ENCODE results near the gene USP5.

The USP5 gene

GRCh38 chr12:6825398-6826124 lies 26.4 kb upstream of the USP5 start:
- peak; percentile 40 to 50 for DNase-seq (ENCODE audit: low read depth in 2 of 2)

DNA sequence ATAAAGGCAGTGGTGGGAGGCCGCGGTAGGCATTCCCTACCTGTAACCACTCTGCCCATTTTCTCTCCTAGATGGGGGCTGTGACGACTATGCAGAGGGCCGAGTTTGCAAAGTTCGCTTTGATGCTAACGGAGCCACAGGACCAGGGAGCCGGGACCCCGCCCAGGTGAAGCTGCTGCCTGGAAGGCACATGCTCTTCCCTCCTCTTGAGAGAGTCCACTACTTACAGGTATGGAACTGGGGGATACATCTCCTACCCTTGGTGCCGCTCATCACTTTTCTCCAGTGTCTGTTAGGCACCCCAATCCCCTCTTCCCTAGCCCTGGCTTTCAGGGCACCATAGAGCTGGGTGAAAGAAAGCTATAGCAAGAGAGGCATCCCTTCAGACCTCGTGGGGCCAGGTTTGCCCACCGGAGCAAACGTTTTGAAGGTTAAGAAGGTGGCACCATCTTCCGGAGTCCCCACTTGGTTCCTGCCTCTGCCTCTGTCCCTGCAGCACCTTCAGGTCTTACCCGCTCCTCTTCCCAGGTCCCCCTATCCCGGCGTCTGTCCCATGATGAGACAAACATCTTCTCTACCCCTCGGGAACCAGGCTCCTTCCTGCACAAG lies 25.7 kb upstream of the USP5 start:
- no peak for DNase-seq (ENCODE audit: low read depth in 2 of 2)

DNA sequence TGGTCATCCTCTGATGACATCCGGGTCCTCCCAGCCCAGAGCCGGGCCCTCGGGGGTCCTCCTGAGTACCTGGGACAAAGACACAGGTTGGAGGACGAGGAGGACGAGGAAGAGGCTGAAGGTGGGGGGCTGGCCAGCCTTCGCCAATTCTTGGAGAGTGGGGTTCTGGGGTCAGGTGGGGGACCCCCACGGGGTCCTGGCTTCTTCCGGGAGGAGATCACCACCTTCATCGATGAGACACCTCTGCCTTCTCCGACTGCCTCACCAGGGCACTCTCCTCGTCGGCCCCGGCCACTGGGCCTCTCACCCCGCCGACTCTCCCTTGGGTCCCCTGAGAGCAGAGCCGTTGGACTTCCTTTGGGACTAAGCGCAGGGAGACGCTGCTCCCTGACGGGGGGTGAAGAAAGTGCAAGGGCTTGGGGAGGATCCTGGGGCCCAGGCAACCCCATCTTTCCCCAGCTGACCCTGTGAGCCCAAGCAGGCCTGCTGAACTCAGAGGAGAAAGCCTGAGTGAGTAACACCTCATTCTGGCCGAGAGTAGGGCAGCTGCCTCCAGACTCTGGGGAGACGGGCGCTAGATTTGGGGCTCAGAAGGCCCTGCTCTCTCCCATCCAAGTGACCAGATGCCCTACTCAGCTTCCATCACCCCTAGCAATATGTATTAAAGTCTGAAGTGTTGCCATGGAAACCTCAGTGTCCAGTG lies 25.1 kb upstream of the USP5 start:
- DNase-seq (ENCODE audit: low read depth in 2 of 2): no peak

- peak in 1 of 2 donors; percentile 11 for DNase-seq (ENCODE audit: low read depth in 2 of 2)
Observed at GRCh38 chr12:6827437-6827911, 24.5 kb upstream of the USP5 start.

DNA sequence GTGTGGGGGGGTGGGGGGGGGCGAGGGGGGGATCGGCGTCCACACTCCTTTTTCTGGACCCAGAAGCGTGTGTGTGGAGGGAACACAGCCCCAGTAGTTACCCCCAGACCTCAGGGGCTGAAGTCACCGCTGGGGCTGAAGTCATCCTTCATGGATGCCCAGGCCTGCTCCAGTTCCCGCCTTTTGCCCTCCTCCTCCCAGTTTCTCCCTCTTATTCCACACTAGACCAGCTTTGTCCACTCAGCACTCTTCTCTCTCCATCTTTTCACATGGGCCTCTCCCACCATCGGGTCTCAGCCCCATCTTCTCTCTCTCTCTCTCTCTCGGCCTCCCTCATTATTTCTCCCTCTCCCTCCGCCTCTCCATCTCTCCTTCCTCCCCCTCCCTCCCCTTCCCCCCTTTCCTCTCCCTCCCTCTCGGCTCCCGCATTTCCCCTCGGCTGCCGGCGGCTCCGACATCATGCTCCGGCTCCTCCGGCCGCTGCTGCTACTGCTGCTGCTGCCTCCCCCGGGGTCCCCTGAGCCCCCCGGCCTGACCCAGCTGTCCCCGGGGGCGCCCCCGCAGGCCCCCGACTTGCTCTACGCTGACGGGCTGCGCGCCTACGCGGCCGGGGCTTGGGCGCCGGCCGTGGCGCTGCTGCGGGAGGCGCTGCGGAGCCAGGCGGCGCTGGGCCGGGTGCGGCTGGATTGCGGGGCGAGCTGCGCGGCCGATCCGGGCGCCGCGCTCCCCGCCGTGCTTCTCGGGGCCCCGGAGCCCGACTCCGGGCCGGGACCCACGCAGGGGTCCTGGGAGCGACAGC lies 23.8 kb upstream of the USP5 start, which contains the start of gene P3H3:
Gene P3H3, plus strand, starts transcription at position 426 of the 799 bp plus-strand sequence. Its CDS starts 34 bp downstream, at position 460.
- DNase-seq (ENCODE audit: low read depth in 2 of 2): no peak

- no peak for DNase-seq (ENCODE audit: low read depth in 2 of 2)
Observed at GRCh38 chr12:6828781-6829535, 23.0 kb upstream of the USP5 start.

DNA sequence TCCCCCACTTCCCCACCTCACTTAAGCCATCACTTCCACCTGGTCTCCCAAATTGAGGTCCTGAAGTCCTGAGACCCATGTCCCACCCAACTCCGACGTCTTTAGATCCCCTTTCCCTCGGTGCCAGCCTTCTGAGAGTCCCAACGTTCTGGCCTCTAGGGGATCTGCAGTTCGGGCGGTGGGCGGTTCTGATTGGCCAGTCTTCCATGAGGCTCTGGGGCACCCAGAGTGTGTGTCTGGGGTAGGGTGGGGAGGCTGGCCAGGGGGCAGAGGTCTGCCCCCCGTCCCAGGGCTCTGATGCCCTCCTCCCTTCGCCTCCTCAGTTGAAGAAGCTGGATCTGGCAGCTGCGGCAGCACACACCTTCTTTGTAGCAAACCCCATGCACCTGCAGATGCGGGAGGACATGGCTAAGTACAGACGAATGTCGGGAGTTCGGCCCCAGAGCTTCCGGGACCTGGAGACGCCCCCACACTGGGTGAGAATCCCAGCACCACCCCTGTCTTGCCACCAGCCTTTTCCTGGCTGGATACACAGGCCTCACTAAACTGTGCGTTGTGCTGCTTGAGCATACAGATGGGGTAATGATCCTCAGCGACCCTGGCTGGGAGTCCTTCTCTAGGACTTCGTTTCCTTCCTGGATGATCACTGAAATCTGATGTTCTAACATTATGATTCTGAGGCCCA lies 22.3 kb upstream of the USP5 start:
- DNase-seq (ENCODE audit: low read depth in 2 of 2): no peak

DNA sequence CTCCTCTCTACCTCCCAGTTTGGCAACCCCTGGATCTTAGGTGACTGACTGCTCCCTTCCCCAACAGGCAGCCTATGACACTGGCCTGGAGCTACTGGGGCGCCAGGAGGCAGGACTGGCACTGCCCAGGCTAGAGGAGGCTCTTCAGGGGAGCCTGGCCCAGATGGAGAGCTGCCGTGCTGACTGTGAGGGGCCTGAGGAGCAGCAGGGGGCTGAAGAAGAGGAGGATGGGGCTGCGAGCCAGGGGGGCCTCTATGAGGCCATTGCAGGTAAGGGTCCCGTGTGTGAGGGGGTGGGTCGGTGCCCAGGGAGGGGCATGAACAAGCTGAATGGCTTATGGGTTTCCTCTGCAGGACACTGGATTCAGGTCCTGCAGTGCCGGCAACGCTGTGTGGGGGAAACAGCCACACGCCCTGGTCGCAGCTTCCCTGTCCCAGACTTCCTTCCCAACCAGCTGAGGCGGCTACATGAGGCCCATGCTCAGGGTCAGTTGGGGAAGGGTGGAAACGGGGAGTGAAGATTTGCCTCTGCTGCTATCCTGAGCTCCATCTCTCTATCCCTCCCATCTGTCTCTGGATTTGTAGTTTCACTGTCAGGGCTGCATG lies 21.6 kb upstream of the USP5 start:
- DNase-seq (ENCODE audit: low read depth in 2 of 2): no peak

GRCh38 chr12:6830999-6831398 lies 21.0 kb upstream of the USP5 start:
- DNase-seq (ENCODE audit: low read depth in 2 of 2): no peak

DNA sequence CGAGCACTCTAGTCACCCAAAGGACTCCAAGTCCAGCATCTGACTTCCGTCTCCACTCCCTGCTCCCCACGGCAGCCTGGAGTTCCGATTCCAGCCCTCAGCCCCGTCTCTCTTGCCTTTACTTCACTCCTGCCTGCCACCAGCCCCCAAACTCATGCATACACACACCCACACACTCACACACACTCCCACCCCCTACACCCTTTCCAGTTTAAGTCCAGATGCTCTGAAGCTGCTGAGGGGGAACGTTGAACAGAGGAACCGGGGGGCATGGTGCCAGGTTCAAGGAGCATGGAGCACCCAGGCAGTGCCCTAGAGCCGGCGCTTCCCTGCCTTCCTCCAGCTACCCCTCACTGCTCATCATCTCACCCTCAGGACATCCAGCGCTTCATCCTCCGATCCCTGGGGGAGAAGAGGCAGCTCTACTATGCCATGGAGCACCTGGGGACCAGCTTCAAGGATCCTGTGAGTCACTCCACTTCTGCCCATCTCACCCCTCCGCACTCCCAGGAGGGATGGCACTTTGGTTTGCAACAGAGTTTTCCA lies 20.4 kb upstream of the USP5 start:
- DNase-seq (ENCODE audit: low read depth in 2 of 2): no peak

DNA sequence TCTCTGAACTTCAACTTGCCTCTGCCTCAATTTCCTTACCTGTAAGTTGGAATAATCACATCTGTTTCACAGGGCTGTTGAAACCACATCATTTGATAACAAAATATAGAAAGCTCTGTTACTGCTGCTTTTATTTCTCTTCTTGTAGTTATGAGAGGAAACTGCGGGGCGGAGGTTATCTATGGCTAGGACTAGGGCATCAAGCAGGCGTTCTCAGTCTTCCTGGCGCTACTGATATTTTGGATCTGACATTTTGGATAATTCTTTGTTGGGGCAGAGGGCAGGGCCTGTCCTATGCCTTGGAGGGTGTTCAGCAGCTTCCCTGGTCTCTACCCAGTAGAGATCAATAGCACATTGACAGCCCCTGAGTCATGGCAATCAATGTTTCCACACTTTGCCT lies 19.8 kb upstream of the USP5 start:
- no peak for DNase-seq (ENCODE audit: low read depth in 2 of 2)

- DNase-seq (ENCODE audit: low read depth in 2 of 2): no peak
Observed at GRCh38 chr12:6833189-6833890, 18.6 kb upstream of the USP5 start.

GRCh38 chr12:6834254-6834653 lies 17.7 kb upstream of the USP5 start:
- no peak for DNase-seq (ENCODE audit: low read depth in 2 of 2)

- no peak for DNase-seq (ENCODE audit: low read depth in 2 of 2)
Observed at GRCh38 chr12:6834873-6835272, 17.1 kb upstream of the USP5 start.

DNA sequence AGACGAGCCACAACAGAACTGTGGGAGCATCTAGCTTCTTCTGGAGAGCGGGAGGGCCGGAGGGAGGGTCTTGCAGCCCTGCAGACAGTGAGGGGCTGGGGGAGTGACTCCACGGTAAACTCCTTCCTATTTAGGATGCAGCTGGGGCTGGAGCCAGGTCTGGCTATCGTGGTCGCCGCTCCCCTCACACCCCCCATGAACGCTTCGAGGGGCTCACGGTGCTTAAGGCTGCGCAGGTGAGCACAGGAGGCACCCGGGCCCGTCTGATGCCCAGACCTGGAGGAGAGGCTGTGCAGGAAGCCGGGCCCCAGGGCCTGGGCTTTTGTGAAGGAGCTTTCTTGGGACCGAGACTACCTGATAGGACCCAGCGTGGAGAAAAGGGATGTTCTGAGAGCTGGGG lies 15.1 kb upstream of the USP5 start:
- no peak for DNase-seq (ENCODE audit: low read depth in 2 of 2)

DNA sequence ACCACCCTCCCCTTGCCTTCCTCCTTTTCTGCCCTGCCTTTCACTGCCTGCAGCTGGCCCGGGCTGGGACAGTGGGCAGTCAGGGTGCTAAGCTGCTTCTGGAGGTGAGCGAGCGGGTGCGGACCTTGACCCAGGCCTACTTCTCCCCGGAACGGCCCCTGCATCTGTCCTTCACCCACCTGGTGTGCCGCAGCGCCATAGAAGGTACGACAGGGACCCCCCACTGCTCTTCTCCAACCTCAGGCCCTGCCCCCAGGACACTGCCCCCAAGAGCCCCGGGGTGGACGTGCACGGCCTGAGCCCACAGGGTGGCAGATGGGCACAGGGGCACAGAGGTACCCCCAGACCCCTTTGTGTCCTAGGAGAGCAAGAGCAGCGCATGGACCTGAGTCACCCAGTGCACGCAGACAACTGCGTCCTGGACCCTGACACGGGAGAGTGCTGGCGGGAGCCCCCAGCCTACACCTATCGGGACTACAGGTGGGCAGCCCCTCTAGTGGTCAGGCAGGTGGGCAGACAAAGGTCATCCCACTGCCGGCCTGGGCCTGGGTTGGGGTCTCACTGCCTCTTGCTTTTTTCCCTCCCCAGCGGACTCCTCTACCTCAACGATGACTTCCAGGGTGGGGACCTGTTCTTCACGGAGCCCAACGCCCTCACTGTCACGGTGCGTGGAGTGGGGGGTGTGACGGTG lies 14.4 kb upstream of the USP5 start:
- no peak for DNase-seq (ENCODE audit: low read depth in 2 of 2)

- no peak for DNase-seq (ENCODE audit: low read depth in 2 of 2)
Observed at GRCh38 chr12:6838854-6839253, 13.1 kb upstream of the USP5 start.

- no peak for DNase-seq (ENCODE audit: low read depth in 2 of 2)
Observed at GRCh38 chr12:6839482-6840201, 12.3 kb upstream of the USP5 start.
